ENCODE measurements around the gene PLSCR1.

PLSCR1 gene

DNA sequence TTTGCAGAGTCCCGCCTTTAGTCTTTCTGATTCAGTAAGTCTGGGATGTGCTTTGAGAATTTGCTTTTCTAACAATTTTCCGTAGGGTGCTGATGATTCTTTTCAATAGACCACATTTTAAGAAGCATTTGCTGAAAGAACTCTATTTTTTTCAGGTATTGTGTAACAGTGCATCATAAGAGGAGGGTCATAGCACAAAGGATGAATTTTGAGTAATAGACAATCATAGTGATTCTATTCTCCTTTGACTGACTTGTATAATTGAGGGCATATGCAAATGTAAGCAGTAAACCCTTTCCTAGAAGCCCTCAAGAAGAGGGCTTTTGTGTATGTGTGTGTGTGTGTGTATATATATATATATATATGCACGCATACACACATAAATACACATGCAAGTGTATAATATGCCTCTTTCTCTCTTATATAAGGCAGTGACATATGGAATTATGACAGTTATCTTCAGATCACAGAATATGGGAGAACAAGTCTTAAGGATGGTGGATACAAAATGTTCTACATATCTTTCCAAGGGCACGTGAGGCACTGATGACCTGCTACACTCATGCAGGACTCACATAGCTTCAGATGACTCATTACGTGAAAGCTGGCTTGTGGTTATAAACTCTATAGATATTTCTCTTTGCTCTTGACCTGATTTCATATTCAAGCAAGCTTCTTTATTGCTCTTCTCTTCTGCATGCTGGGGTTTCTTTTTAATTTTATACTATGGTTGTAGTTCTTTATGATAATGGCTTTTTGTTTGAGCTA is 6.5 kb upstream of the PLSCR1 start:
- H3K27ac ChIP-seq (ENCODE audit: low read depth, low read length) = no peak overlapping the region
- H3K4me1 ChIP-seq (ENCODE audit: control insufficient read depth, low read length) = peaks cover 10% of the 10 kb centered on the region
- H4K20me1 ChIP-seq (ENCODE audit: control insufficient read depth, insufficient read depth, low read depth, low read length) = no peaks in the 10 kb centered on the region
- H3K9me2 ChIP-seq (replicated peaks; ENCODE audit: control insufficient read depth, low read length) = no peaks in the 10 kb centered on the region
- H3F3A ChIP-seq (ENCODE audit: control insufficient read depth, insufficient read depth) = no peaks in the 10 kb centered on the region
- no peak for TF ChIP-seq EZH2phosphoT487 (IDR thresholded peaks at IDR 0.05; ENCODE audit: borderline replicate concordance, low read length)
- TF ChIP-seq, protein P1, sequence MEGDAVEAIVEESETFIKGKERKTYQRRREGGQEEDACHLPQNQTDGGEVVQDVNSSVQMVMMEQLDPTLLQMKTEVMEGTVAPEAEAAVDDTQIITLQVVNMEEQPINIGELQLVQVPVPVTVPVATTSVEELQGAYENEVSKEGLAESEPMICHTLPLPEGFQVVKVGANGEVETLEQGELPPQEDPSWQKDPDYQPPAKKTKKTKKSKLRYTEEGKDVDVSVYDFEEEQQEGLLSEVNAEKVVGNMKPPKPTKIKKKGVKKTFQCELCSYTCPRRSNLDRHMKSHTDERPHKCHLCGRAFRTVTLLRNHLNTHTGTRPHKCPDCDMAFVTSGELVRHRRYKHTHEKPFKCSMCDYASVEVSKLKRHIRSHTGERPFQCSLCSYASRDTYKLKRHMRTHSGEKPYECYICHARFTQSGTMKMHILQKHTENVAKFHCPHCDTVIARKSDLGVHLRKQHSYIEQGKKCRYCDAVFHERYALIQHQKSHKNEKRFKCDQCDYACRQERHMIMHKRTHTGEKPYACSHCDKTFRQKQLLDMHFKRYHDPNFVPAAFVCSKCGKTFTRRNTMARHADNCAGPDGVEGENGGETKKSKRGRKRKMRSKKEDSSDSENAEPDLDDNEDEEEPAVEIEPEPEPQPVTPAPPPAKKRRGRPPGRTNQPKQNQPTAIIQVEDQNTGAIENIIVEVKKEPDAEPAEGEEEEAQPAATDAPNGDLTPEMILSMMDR (IDR thresholded peaks at IDR 0.05; ENCODE audit: low read depth, low read length, poor library complexity, severe bottlenecking) = no peak
- H3K36me3 ChIP-seq (ENCODE audit: control insufficient read depth, low read length) = no peaks in the 10 kb centered on the region
- peaks cover 4% of the 10 kb centered on the region; the same call in 1 of the 2 replicates for H3K27me3 ChIP-seq (ENCODE audit: control insufficient read depth, low read length)
- H3K79me2 ChIP-seq (ENCODE audit: control insufficient read depth, low read length) = no peaks in the 10 kb centered on the region
- H3K4me3 ChIP-seq (ENCODE audit: low read length) = no peak overlapping the region
- H3K9me3 ChIP-seq (ENCODE audit: control insufficient read depth, insufficient read depth, low read length) = no peaks in the 10 kb centered on the region
- H3K4me2 ChIP-seq (ENCODE audit: low read length) = no peak overlapping the region

DNA sequence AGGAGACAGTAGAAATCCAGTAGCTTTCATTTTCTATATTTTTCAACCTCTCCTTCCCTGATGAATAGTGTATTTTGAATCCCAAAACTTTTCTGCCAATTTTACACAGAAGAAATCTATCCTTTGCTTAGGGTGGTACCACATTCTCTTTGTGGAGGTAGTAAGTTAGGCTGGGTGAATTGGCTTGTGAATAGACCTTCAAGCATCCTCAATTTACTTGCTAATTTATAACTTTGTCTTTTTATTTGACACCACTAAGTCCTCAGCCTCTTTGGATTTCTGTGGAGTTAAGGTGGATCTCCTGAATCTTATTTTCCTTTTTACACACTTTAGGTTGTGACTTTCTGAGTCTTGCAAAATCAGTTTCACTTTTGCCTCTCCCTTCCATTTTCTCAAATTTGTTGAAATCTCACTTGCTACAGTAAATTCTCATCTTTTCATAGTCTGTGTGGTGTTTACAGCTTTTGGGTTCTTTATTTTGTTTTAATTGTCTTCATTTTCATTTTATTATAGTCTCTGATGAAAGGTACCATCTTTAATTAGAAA is 5.7 kb upstream of the PLSCR1 start:
- Histone ChIP-seq H3K4me1 (ENCODE audit: control insufficient read depth, low read length) (peaks cover 13% of the 10 kb centered on the region), H4K20me1 (ENCODE audit: control insufficient read depth, insufficient read depth, low read depth, low read length) (no peaks in the 10 kb centered on the region), H3K36me3 (ENCODE audit: control insufficient read depth, low read length) (no peaks in the 10 kb centered on the region), H3K79me2 (ENCODE audit: control insufficient read depth, low read length) (no peaks in the 10 kb centered on the region), H3K9me2 (replicated peaks; ENCODE audit: control insufficient read depth, low read length) (no peaks in the 10 kb centered on the region), H3K27me3 (ENCODE audit: control insufficient read depth, low read length) (peaks cover 4% of the 10 kb centered on the region; the same call in 1 of the 2 replicates), H3K4me3 (ENCODE audit: low read length) (no peak overlapping the region), H3K4me2 (ENCODE audit: low read length) (no peak overlapping the region), H3F3A (ENCODE audit: control insufficient read depth, insufficient read depth) (peaks cover 2% of the 10 kb centered on the region), H3K9me3 (ENCODE audit: control insufficient read depth, insufficient read depth, low read length) (no peaks in the 10 kb centered on the region), H3K27ac (ENCODE audit: low read depth, low read length) (no peak overlapping the region)
- TF ChIP-seq, protein P1 (IDR thresholded peaks at IDR 0.05; ENCODE audit: low read depth, low read length, poor library complexity, severe bottlenecking) = no peak
- no peak for TF ChIP-seq EZH2phosphoT487 (IDR thresholded peaks at IDR 0.05; ENCODE audit: borderline replicate concordance, low read length)

DNA sequence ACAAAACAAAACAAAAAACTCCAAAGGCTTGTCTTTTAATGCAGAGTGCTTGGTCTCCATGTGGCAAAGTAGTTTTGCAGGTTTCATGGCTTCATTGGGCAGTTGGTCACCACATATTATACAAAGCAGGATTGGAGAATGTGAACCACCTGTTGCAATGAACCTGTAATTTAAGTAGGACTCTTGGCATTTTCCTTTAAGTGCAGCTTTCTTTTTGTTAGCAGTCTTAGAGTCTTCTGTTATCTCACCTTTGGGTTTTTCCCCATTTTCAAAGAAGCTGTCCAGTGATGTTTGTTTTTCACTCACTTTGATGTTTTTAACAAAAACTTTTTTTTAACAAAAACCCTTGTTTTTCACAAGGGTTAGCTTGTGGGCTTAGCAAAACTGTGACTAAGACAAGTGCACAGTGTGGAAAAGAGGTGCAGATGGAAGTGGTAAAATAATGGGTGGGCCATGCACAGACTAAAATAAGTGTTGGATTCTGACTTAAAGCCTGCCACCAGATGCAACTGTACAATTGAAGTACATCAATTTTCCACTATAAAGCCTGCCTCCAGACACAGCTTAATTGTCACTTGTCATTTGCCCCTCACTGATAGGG is 2.9 kb upstream of the PLSCR1 start:
- TF ChIP-seq EZH2phosphoT487 (IDR thresholded peaks at IDR 0.05; ENCODE audit: borderline replicate concordance, low read length) = no peak
- TF ChIP-seq, protein P1 (IDR thresholded peaks at IDR 0.05; ENCODE audit: low read depth, low read length, poor library complexity, severe bottlenecking) = no peak
- H3K36me3 ChIP-seq (ENCODE audit: control insufficient read depth, low read length) = no peaks in the 10 kb centered on the region
- no peak overlapping the region for H3K4me2 ChIP-seq (ENCODE audit: low read length)
- H4K20me1 ChIP-seq (ENCODE audit: control insufficient read depth, insufficient read depth, low read depth, low read length) = no peaks in the 10 kb centered on the region
- peaks cover 9% of the 10 kb centered on the region for H3F3A ChIP-seq (ENCODE audit: control insufficient read depth, insufficient read depth)
- H3K4me3 ChIP-seq (ENCODE audit: low read length) = no peak overlapping the region
- no peaks in the 10 kb centered on the region for H3K9me3 ChIP-seq (ENCODE audit: control insufficient read depth, insufficient read depth, low read length)
- H3K27me3 ChIP-seq (ENCODE audit: control insufficient read depth, low read length) = peaks cover 4% of the 10 kb centered on the region; the same call in 1 of the 2 replicates
- peaks cover 24% of the 10 kb centered on the region for H3K4me1 ChIP-seq (ENCODE audit: control insufficient read depth, low read length)
- H3K79me2 ChIP-seq (ENCODE audit: control insufficient read depth, low read length) = peaks cover 8% of the 10 kb centered on the region
- H3K9me2 ChIP-seq (replicated peaks; ENCODE audit: control insufficient read depth, low read length) = no peaks in the 10 kb centered on the region
- no peak overlapping the region for H3K27ac ChIP-seq (ENCODE audit: low read depth, low read length)
